Endothelial cell (in vitro differentiated cells): ENCODE data around the gene TRRAP. TPM values are rescaled to one million over a fixed set of nuclear protein-coding genes. Genes with fewer than 3 reads are reported as not detected.

Experiments
- DNase-seq: peaks from one replicate; pipeline ENCODE4 v3.0.0; 2021; ENCODE audit warnings: low spot score
- H3K27ac Mint-ChIP-seq: one replicate; pipeline ENCODE4 v1.8.0; 2021; ENCODE audit warnings: mixed read lengths, inconsistent platforms; ENCODE audit not compliant: unreplicated experiment
- H3K27me3 Mint-ChIP-seq: one replicate; pipeline ENCODE4 v1.8.0; 2021; ENCODE audit warnings: mild to moderate bottlenecking, moderate library complexity, mixed read lengths, inconsistent platforms; ENCODE audit not compliant: unreplicated experiment
- H3K36me3 Mint-ChIP-seq: one replicate; pipeline ENCODE4 v1.8.0; 2021; ENCODE audit warnings: mild to moderate bottlenecking, low read depth, mixed read lengths, inconsistent platforms; ENCODE audit not compliant: unreplicated experiment
- H3K4me1 Mint-ChIP-seq: one replicate; pipeline ENCODE4 v1.8.0; 2021; ENCODE audit warnings: mild to moderate bottlenecking, mixed read lengths, inconsistent platforms; ENCODE audit not compliant: unreplicated experiment
- H3K4me3 Mint-ChIP-seq: one replicate; pipeline ENCODE4 v1.8.0; 2021; ENCODE audit warnings: mild to moderate bottlenecking, mixed read lengths, inconsistent platforms; ENCODE audit not compliant: unreplicated experiment
- H3K9me3 Mint-ChIP-seq: one replicate; pipeline ENCODE4 v1.8.0; 2021; ENCODE audit warnings: mixed read lengths, inconsistent platforms; ENCODE audit not compliant: unreplicated experiment
- CTCF ChIP-seq: fragments of 200-600 bp; sonication (generic); IDR thresholded peaks from one replicate; pipeline ENCODE4 v1.5.0; 2021; ENCODE audit warnings: antibody characterized with exemption; ENCODE audit not compliant: unreplicated experiment
- total RNA-seq: library from RNA; stranded (reverse); fragmentation: NEBNext Ultra II Directional; extraction: Animal tissue kit (Norgen Biotek cat#: 25700); gene quantifications from one replicate; pipeline ENCODE4 v1.2.1, GENCODE V29; 2021; ENCODE audit not compliant: unreplicated experiment

TRRAP gene
- total RNA-seq, 1 donor from 2014 or later = 53.5 TPM

DNA sequence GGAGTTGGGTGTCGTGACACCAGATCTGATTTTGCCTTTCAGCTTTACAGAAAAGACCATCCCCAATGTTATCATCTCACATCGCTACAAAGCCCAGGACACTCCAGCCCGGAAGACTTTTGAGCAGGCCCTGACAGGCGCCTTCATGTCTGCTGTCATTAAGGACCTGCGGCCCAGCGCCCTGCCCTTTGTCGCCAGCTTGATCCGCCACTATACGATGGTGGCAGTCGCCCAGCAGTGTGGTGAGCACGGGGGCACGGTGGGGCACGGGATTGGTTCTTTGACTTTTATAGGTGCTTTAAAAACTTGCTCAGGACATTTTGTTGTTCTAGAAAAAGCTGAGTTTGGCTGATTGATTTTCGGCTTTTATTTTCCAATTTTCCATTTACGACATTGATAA is 48.8 kb downstream of the TRRAP start:
- H3K27me3 Mint-ChIP-seq = no peaks in the 10 kb centered on the region
- peaks cover 53% of the 10 kb centered on the region for H3K36me3 Mint-ChIP-seq
- DNase-seq = no peak
- H3K4me1 Mint-ChIP-seq = no peaks in the 10 kb centered on the region
- TF ChIP-seq CTCF = no peak
- H3K27ac Mint-ChIP-seq = peak overlapping the region; percentile 26
- H3K4me3 Mint-ChIP-seq = no peak overlapping the region
- no peaks in the 10 kb centered on the region for H3K9me3 Mint-ChIP-seq

DNA sequence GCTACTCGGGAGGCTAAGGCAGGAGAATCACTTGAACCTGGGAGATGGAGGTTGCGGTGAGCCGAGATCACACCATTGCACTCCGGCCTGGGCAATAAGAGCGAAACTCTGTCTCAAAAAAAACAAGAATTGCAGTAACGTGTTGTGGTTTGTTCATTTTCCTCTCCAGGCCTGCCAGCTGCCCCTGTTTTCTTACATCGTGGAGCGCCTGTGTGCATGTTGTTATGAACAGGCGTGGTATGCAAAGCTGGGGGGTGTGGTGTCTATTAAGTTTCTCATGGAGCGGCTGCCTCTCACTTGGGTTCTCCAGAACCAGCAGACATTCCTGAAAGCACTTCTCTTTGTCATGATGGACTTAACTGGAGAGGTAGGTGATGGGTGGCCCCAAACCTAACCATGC is 52.1 kb downstream of the TRRAP start:
- H3K36me3 Mint-ChIP-seq = peaks cover 52% of the 10 kb centered on the region

GRCh38 chr7:98930921-98931320 is 52.6 kb downstream of the TRRAP start:
- DNase-seq = no peak
- Mint-ChIP-seq H3K4me3 (no peak overlapping the region), H3K27ac (no peak overlapping the region), H3K9me3 (no peaks in the 10 kb centered on the region), H3K36me3 (peaks cover 52% of the 10 kb centered on the region), H3K27me3 (no peaks in the 10 kb centered on the region), H3K4me1 (no peaks in the 10 kb centered on the region)
- TF ChIP-seq CTCF = no peak

More for the DNA sequence above, 52.1 kb downstream of the TRRAP start:
- Mint-ChIP-seq H3K4me3 (no peak overlapping the region), H3K9me3 (no peaks in the 10 kb centered on the region), H3K27ac (no peak overlapping the region), H3K27me3 (no peaks in the 10 kb centered on the region), H3K4me1 (no peaks in the 10 kb centered on the region)
- TF ChIP-seq CTCF = no peak
- DNase-seq = no peak

GRCh38 chr7:98933321-98933720 is 55.0 kb downstream of the TRRAP start:
- Mint-ChIP-seq H3K27me3 (no peaks in the 10 kb centered on the region), H3K4me3 (peak overlapping the region; percentile 15), H3K4me1 (no peaks in the 10 kb centered on the region), H3K27ac (no peak overlapping the region), H3K9me3 (no peaks in the 10 kb centered on the region), H3K36me3 (peaks cover 40% of the 10 kb centered on the region)
- no peak for TF ChIP-seq CTCF
- no peak for DNase-seq

DNA sequence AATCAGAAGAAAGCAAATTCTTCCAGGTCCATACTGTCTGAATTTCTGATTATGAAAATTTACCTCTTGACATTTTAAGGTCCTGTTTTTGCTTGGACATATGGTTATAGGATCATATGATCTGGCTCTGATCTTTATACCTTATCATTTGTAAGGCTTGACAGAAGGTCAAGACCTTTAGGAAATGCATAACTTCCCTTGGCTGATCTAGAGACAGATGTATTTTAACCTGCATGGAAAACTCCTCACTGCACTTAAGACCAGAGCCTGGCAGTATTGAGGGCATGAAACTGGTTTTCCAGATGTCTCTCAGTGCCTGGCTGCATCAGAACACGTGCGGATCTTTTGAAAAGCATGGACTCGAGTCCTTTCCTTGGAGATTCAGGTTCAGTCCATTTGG is 55.9 kb downstream of the TRRAP start:
- no peak for TF ChIP-seq CTCF
- Mint-ChIP-seq H3K4me3 (no peak overlapping the region), H3K4me1 (no peaks in the 10 kb centered on the region), H3K36me3 (peaks cover 45% of the 10 kb centered on the region), H3K27ac (no peak overlapping the region), H3K9me3 (no peaks in the 10 kb centered on the region), H3K27me3 (no peaks in the 10 kb centered on the region)
- DNase-seq = no peak
